Subcutaneous adipose tissue (tissue), 4 donors: ENCODE data around the gene LMNB1. TPM values are rescaled to one million over a fixed set of nuclear protein-coding genes. Genes with fewer than 3 reads are reported as not detected.

ENCODE experiments used
- CTCF ChIP-seq: fragments of 450-650 bp; IDR thresholded peaks from one replicate; pipeline ENCODE4 v1.5.1; 2016; ENCODE audit warnings: low read depth, mild to moderate bottlenecking, control low read depth, antibody characterized with exemption, moderate library complexity
- total RNA-seq, 4 donors: library from RNA; depleted of rRNA; stranded (reverse); fragments of >200 nt; gene quantifications; one replicate each; pipeline ENCODE4 v1.1.0, GENCODE V29; 2016

LMNB1 gene
- total RNA-seq, 4 donors from 2014 or later, result 4.1 to 14.4 (median 9.5) TPM

GRCh38 chr5:126872561-126873354 is 95.8 kb downstream of the LMNB1 start:
- no peak for TF ChIP-seq CTCF

- no peak for TF ChIP-seq CTCF
Measured at GRCh38 chr5:126875303-126875785, 98.4 kb downstream of the LMNB1 start.

- no peak for TF ChIP-seq CTCF
Measured at GRCh38 chr5:126877602-126878001, 100.7 kb downstream of the LMNB1 start.

GRCh38 chr5:126878085-126878484 is 101.1 kb downstream of the LMNB1 start:
- no peak for TF ChIP-seq CTCF

GRCh38 chr5:126878634-126879033 is 101.7 kb downstream of the LMNB1 start:
- TF ChIP-seq CTCF, result no peak

GRCh38 chr5:126881821-126882600 is 105.1 kb downstream of the LMNB1 start:
- no peak for TF ChIP-seq CTCF

GRCh38 chr5:126883564-126884245 is 106.8 kb downstream of the LMNB1 start:
- no peak for TF ChIP-seq CTCF
